Small intestine (tissue), 7 donors: ENCODE data around the gene QSER1. TPM values are rescaled to one million over a fixed set of nuclear protein-coding genes. Genes with fewer than 3 reads are reported as not detected.
"Not testable (repeated sequence)": the region's sequence is repeated elsewhere in the genome, so short reads cannot be mapped to it uniquely, and the experiment has no call there.

Experiments
- DNase-seq, 2 donors: peaks; one replicate each; pipeline versions ENCODE4 v3.0.0 to v3.0.0-alpha.2; 2013
- FAIRE-seq: peaks from 2 replicates; lab custom pipeline; 2012; peaks lifted over from hg19 to GRCh38; lab: Jason Lieb, UNC
- H3K27ac ChIP-seq, 3 donors: one replicate each; pipeline ENCODE4 v1.5.1; 2013; ENCODE audit warnings: low read length in 2 of 3, mild to moderate bottlenecking in 2 of 3, control low read depth in 1 of 3, inconsistent platforms in 1 of 3, low read depth in 1 of 3, moderate library complexity in 1 of 3
- H3K27me3 ChIP-seq, 3 donors: one replicate each; pipeline ENCODE4 v1.6.1; 2013; ENCODE audit warnings: low read length in 3 of 3, inconsistent platforms in 1 of 3; ENCODE audit not compliant: control insufficient read depth in 3 of 3, insufficient read depth in 3 of 3
- H3K36me3 ChIP-seq, 3 donors: one replicate each; pipeline ENCODE4 v1.6.1; 2013; ENCODE audit warnings: low read length in 3 of 3, inconsistent platforms in 1 of 3, low read depth in 1 of 3, mild to moderate bottlenecking in 1 of 3, moderate library complexity in 1 of 3; ENCODE audit not compliant: control insufficient read depth in 3 of 3, insufficient read depth in 2 of 3
- H3K4me1 ChIP-seq, 3 donors: one replicate each; pipeline ENCODE4 v1.6.1; 2013; ENCODE audit warnings: low read length in 2 of 3, inconsistent platforms in 1 of 3, low read depth in 1 of 3, mild to moderate bottlenecking in 1 of 3, moderate library complexity in 1 of 3; ENCODE audit not compliant: control insufficient read depth in 3 of 3, insufficient read depth in 2 of 3
- H3K4me3 ChIP-seq, 3 donors: one replicate each; pipeline ENCODE4 v1.5.1; 2013; ENCODE audit warnings: low read length in 3 of 3, control low read depth in 1 of 3, inconsistent platforms in 1 of 3, low read depth in 1 of 3, mild to moderate bottlenecking in 1 of 3, moderate library complexity in 1 of 3
- H3K9me3 ChIP-seq, 2 donors: one replicate each; pipeline ENCODE4 v1.6.1; 2013; ENCODE audit warnings: low read depth in 1 of 2, low read length in 1 of 2; ENCODE audit not compliant: control insufficient read depth in 2 of 2, insufficient read depth in 1 of 2
- WGBS, 3 donors: extraction: QIAGEN DNeasy Blood & Tissue Kit; methylation state at CpG; one replicate each; pipeline ENCODE4 v1.1.7; 2013; 5-methylcytosine and 5-hydroxymethylcytosine counted together
- polyA plus RNA-seq, 4 donors: library from polyadenylated mRNA; stranded (reverse) in 3 of 4; unstranded in 1 of 4; fragments of 200-250 nt in 3 of 4; fragments of 120-200 nt in 1 of 4; gene quantifications; one replicate each; pipeline versions ENCODE4 v1.2.1 to v1.2.3, GENCODE V29; 2013
- donor health status: healthy with polysubstance abuse.
- donor health status: control.
- donor health status: control.
- donor health status: Bipolar disorder and iron deficiency.
- donor health status: healthy.

The QSER1 gene
- polyA plus RNA-seq, 4 donors, result 1.4 to 20.5 (median 3.2) TPM

- no peak overlapping the region for H3K27ac ChIP-seq
- no peaks in the 10 kb centered on the region for H3K9me3 ChIP-seq
- H3K36me3 ChIP-seq, result no peaks in the 10 kb centered on the region
- H3K27me3 ChIP-seq, result no peaks in the 10 kb centered on the region
- no peak overlapping the region for H3K4me3 ChIP-seq
- no peaks in the 10 kb centered on the region for H3K4me1 ChIP-seq
- no peak for FAIRE-seq
- peak in 1 of 2 donors; percentile 7 for DNase-seq
- 74 to 86% (median 85%) methylated on average over 2 of the region's 2 CpGs for WGBS, 3 donors
Observed at GRCh38 chr11:32947978-32948377, 55.4 kb downstream of the QSER1 start.

DNA sequence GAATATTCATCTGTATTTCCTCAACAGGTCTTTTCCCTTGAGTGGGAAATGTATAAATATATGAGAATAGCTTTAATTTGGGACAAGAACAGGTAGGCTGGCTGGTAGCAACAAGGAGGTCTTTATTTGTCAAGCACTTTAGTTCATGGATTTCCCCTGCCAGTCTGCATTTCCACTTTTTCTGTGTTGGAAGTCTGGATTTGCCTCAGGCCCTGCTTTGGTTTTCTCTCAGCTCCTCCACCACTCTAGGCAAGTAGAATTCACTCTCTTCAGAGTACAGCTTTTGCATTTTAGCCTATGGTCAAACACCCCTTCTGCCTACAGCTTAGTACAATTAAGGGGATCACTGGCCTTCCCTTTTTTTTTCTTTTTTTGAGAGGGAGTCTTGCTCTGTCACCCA lies 57.1 kb downstream of the QSER1 start:
- Histone ChIP-seq H3K9me3 (no peaks in the 10 kb centered on the region), H3K27me3 (no peaks in the 10 kb centered on the region), H3K4me3 (no peak overlapping the region), H3K27ac (no peak overlapping the region), H3K4me1 (no peaks in the 10 kb centered on the region), H3K36me3 (peaks cover 0 to 2% (median 0%) of the 10 kb centered on the region in 3 donors)
- no peak for FAIRE-seq
- no peak for DNase-seq

GRCh38 chr11:32952421-32952820 lies 59.8 kb downstream of the QSER1 start:
- no peak for FAIRE-seq
- no peak for DNase-seq

DNA sequence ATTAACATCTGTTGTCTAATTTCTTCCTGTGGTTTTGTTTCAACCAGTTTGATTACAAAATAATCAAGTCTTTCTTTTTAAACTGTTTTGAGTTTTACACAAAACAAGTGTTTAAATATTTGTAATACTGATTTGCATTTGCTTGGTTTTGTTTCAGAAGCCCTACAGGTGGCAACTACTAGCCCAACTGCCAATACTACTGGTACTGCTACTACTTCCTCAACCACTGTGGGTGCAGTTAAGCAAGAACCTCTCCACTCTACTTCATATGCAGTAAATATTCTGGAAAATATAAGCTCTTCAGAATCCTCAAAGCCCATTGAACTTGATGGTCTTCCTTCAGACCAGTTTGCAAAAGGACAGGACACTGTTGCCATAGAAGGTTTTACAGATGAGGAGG lies 61.1 kb downstream of the QSER1 start:
- Histone ChIP-seq H3K4me1 (no peaks in the 10 kb centered on the region), H3K27me3 (no peaks in the 10 kb centered on the region)

More at GRCh38 chr11:32952421-32952820, 59.8 kb downstream of the QSER1 start:
- WGBS, 3 donors, result 59 to 75% (median 65%) methylated on average over 1 of the region's 1 CpG
- Histone ChIP-seq H3K27me3 (no peaks in the 10 kb centered on the region), H3K9me3 (no peaks in the 10 kb centered on the region), H3K4me3 (no peak overlapping the region), H3K27ac (no peak overlapping the region), H3K36me3 (peaks cover 0 to 5% (median 0%) of the 10 kb centered on the region in 3 donors), H3K4me1 (no peaks in the 10 kb centered on the region)

GRCh38 chr11:32960553-32961164 lies 68.0 kb downstream of the QSER1 start:
- peak; percentile 69 for DNase-seq
- peak; percentile 83 for FAIRE-seq
- Histone ChIP-seq H3K27ac (no peak overlapping the region), H3K9me3 (no peaks in the 10 kb centered on the region), H3K4me3 (no peak overlapping the region), H3K36me3 (peaks cover 2 to 33% (median 2%) of the 10 kb centered on the region in 3 donors), H3K27me3 (no peaks in the 10 kb centered on the region), H3K4me1 (no peaks in the 10 kb centered on the region)
- 3 to 5% (median 3%) methylated on average over 1 of the region's 1 CpG for WGBS, 3 donors

More for the DNA sequence above, 61.1 kb downstream of the QSER1 start:
- FAIRE-seq (no peak), DNase-seq (no peak)
- H3K27ac ChIP-seq, result peak overlapping the region in 1 of 3 donors; percentile 32
- H3K9me3 ChIP-seq, result no peaks in the 10 kb centered on the region
- peaks cover 0 to 9% (median 2%) of the 10 kb centered on the region in 3 donors for H3K36me3 ChIP-seq
- no peak overlapping the region for H3K4me3 ChIP-seq

- 83 to 91% (median 84%) methylated on average over 2 of the region's 2 CpGs for WGBS, 3 donors
- no peak overlapping the region for H3K4me3 ChIP-seq
- no peaks in the 10 kb centered on the region for H3K9me3 ChIP-seq
- H3K4me1 ChIP-seq, result no peaks in the 10 kb centered on the region
- H3K27ac ChIP-seq, result no peak overlapping the region
- no peaks in the 10 kb centered on the region for H3K27me3 ChIP-seq
- DNase-seq (no peak), FAIRE-seq (no peak)
- H3K36me3 ChIP-seq, result peaks cover 2 to 30% (median 2%) of the 10 kb centered on the region in 3 donors
Observed at GRCh38 chr11:32962016-32962415, 69.4 kb downstream of the QSER1 start.

- 93 to 98% (median 97%) methylated on average over 2 of the region's 2 CpGs for WGBS, 3 donors
- Histone ChIP-seq H3K4me1 (no peaks in the 10 kb centered on the region), H3K27ac (no peak overlapping the region), H3K4me3 (no peak overlapping the region), H3K9me3 (no peaks in the 10 kb centered on the region), H3K36me3 (peaks cover 0 to 25% (median 2%) of the 10 kb centered on the region in 3 donors), H3K27me3 (no peaks in the 10 kb centered on the region)
- DNase-seq, result no peak
- FAIRE-seq, result no peak
Observed at GRCh38 chr11:32963721-32964120, 71.1 kb downstream of the QSER1 start.

DNA sequence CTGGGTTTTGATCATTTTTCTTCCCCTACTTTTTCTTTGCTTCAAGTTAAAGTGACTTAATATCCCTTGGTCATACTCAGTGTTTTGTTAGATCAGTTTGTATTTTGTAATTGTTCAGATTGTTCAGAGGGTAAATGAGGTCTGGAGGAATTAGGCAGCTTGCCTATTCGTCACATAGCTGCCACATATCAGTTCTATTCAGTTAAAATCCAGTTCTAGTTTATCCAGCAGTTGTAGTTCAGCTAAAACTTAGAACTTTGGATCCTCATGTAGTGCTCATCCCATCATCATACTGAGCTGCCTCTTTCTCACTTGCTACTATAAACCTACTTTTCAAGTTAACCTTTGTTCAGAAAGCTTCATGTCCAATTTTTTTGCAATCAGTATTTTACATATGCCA lies 75.9 kb downstream of the QSER1 start:
- Histone ChIP-seq H3K27me3 (no peaks in the 10 kb centered on the region), H3K4me3 (no peak overlapping the region), H3K9me3 (no peaks in the 10 kb centered on the region), H3K27ac (no peak overlapping the region), H3K4me1 (no peaks in the 10 kb centered on the region), H3K36me3 (peaks cover 0 to 25% (median 0%) of the 10 kb centered on the region in 3 donors)
- DNase-seq (no peak), FAIRE-seq (no peak)
- 61 to 73% (median 66%) methylated on average over 1 of the region's 1 CpG for WGBS, 3 donors

DNA sequence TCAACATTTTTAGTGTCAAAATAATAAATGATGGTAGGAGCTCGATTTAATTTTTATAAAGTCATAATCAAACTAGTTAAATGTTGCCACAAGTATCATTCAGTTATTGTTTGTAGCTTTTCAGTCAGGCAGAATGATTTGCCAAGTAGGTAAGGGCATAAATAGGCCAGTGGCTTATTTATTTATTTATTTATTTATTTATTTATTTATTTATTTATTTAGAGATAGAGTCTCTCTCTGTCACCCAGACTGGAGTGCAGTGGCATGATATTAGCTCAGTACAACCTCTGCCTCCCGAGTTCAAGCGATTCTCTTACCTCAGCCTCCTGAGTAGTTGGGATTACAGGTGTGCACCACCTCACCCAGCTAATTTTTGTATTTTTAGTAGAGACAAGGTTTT lies 79.6 kb downstream of the QSER1 start:
- H3K36me3 ChIP-seq, result peaks cover 0 to 21% (median 0%) of the 10 kb centered on the region in 3 donors
- H3K27ac ChIP-seq, H3K4me3 ChIP-seq, DNase-seq, H3K9me3 ChIP-seq, H3K4me1 ChIP-seq, H3K27me3 ChIP-seq, FAIRE-seq: not testable (repeated sequence)
- WGBS, 3 donors, result 97 to 100% (median 98%) methylated on average over 3 of the region's 3 CpGs
